HepG2 (cell line): ENCODE data around the gene COX6A2. TPM values are rescaled to one million over a fixed set of nuclear protein-coding genes. Genes with fewer than 3 reads are reported as not detected.
A peak's percentile ranks its signal among the peaks of the same experiment; 100 is the strongest.

Experiments
- ARID4A ChIP-seq: sonication (generic); formaldehyde crosslinking; IDR thresholded peaks from 2 replicates; pipeline ENCODE4 v1.5.0; 2020; ENCODE audit warnings: mild to moderate bottlenecking, missing genetic modification reagents, borderline replicate concordance
- ATF5 ChIP-seq: sonication (generic); formaldehyde crosslinking; IDR thresholded peaks from 2 replicates; pipeline ENCODE4 v1.4.0; 2020; ENCODE audit warnings: mild to moderate bottlenecking, low read depth, missing genetic modification reagents
- CHCHD3 ChIP-seq: sonication (generic); formaldehyde crosslinking; IDR thresholded peaks from 2 replicates; pipeline ENCODE4 v1.8.0; 2022; ENCODE audit warnings: mild to moderate bottlenecking, missing genetic modification reagents, moderate library complexity
- CSRNP1 ChIP-seq: sonication (generic); formaldehyde crosslinking; IDR thresholded peaks from 2 replicates; pipeline ENCODE4 v1.8.1; 2023; ENCODE audit warnings: mild to moderate bottlenecking, missing genetic modification reagents
- DPF2 ChIP-seq: sonication (generic); formaldehyde crosslinking; IDR thresholded peaks from 2 replicates; pipeline ENCODE4 v1.4.0; 2020; ENCODE audit warnings: mild to moderate bottlenecking, low read depth, missing genetic modification reagents, borderline replicate concordance
- KDM3A ChIP-seq: IDR thresholded peaks from 2 replicates; pipeline ENCODE4 v1.6.1; 2018; ENCODE audit warnings: low read depth, missing compliant biosample characterization
- KLF6 ChIP-seq: IDR thresholded peaks from 2 replicates; pipeline ENCODE4 v1.8.0; 2016; ENCODE audit warnings: missing biosample characterization, missing genetic modification reagents
- NAIF1 ChIP-seq: sonication (generic); formaldehyde crosslinking; IDR thresholded peaks from 2 replicates; pipeline ENCODE4 v1.5.0; 2020; ENCODE audit warnings: mild to moderate bottlenecking, missing genetic modification reagents, borderline replicate concordance
- NFYC ChIP-seq: IDR thresholded peaks from 2 replicates; pipeline ENCODE4 v1.6.1; 2016; ENCODE audit warnings: missing genetic modification reagents, missing compliant biosample characterization
- PAX8 ChIP-seq: sonication (generic); formaldehyde crosslinking; IDR thresholded peaks from 2 replicates; pipeline ENCODE4 v1.8.0; 2022; ENCODE audit warnings: mild to moderate bottlenecking, missing genetic modification reagents, borderline replicate concordance
- SMYD3 ChIP-seq: sonication (generic); formaldehyde crosslinking; IDR thresholded peaks from 2 replicates; pipeline ENCODE4 v1.8.1; 2023; ENCODE audit warnings: mild to moderate bottlenecking, missing genetic modification reagents
- SP2 ChIP-seq: sonication (generic); formaldehyde crosslinking; IDR thresholded peaks from 2 replicates; pipeline ENCODE4 v1.5.1; 2020; ENCODE audit warnings: mild to moderate bottlenecking, missing genetic modification reagents
- TP53 ChIP-seq: sonication (generic); formaldehyde crosslinking; conservative IDR thresholded peaks from 2 replicates; pipeline ENCODE4 v1.4.0; 2020; ENCODE audit warnings: missing genetic modification reagents
- ZC3H13 ChIP-seq: sonication (generic); formaldehyde crosslinking; IDR thresholded peaks from 2 replicates; pipeline ENCODE4 v1.8.1; 2023; ENCODE audit warnings: mild to moderate bottlenecking, missing genetic modification reagents, moderate library complexity
- ZFP41 ChIP-seq: sonication (generic); formaldehyde crosslinking; IDR thresholded peaks from 2 replicates; pipeline ENCODE4 v1.4.0; 2020; ENCODE audit warnings: mild to moderate bottlenecking, missing genetic modification reagents, borderline replicate concordance
- ZNF101 ChIP-seq: sonication (generic); formaldehyde crosslinking; IDR thresholded peaks from 2 replicates; pipeline ENCODE4 v1.4.0; 2020; ENCODE audit warnings: mild to moderate bottlenecking, low read depth, missing genetic modification reagents, borderline replicate concordance
- ZNF337 ChIP-seq: sonication (generic); formaldehyde crosslinking; IDR thresholded peaks from 2 replicates; pipeline ENCODE4 v1.5.1; 2020; ENCODE audit warnings: missing genetic modification reagents, low read depth, mild to moderate bottlenecking, borderline replicate concordance
- ZNF34 ChIP-seq: sonication (generic); formaldehyde crosslinking; IDR thresholded peaks from 2 replicates; pipeline ENCODE4 v1.4.0; 2020; ENCODE audit warnings: mild to moderate bottlenecking, missing genetic modification reagents, borderline replicate concordance
- ZNF451 ChIP-seq: sonication (generic); formaldehyde crosslinking; IDR thresholded peaks from 2 replicates; pipeline ENCODE4 v1.5.0; 2020; ENCODE audit warnings: mild to moderate bottlenecking, missing genetic modification reagents
- ZNF468 ChIP-seq: sonication (generic); formaldehyde crosslinking; IDR thresholded peaks from 2 replicates; pipeline ENCODE4 v1.8.0; 2022; ENCODE audit warnings: mild to moderate bottlenecking, moderate library complexity, missing genetic modification reagents
- ZNF7 ChIP-seq: IDR thresholded peaks from 2 replicates; pipeline ENCODE4 v1.6.1; 2016; ENCODE audit warnings: missing biosample characterization, missing genetic modification reagents
- ZNF761 ChIP-seq: sonication (generic); formaldehyde crosslinking; conservative IDR thresholded peaks from 2 replicates; pipeline ENCODE4 v1.4.0; 2020; ENCODE audit warnings: mild to moderate bottlenecking, missing genetic modification reagents
- polyA plus RNA-seq, 8 experiments: library from polyadenylated mRNA; depleted of rRNA in 3 of 8; stranded (reverse) in 7 of 8; unstranded in 1 of 8; fragments of >200 nt; fragmentation: Illumina TruSeq in 4 of 8; extraction: Trizol in 4 of 8; gene quantifications; 2 replicates each; pipeline versions ENCODE4 v1.2.1 to v1.2.3, GENCODE V29; 2011 to 2016; ENCODE audit warnings: low read depth in 4 of 8, missing spikeins in 1 of 8, mixed read lengths in 1 of 8; ENCODE audit not compliant: insufficient read depth in 1 of 8
- total RNA-seq, 5 experiments: library from RNA; depleted of rRNA; stranded (reverse); fragments of >200 nt; fragmentation: Illumina TruSeq; extraction: Trizol; gene quantifications; 2 replicates each; pipeline ENCODE4 v1.2.3, GENCODE V29; 2016; ENCODE audit warnings: low read depth in 1 of 5

Gene COX6A2
- total and polyA plus RNA-seq, 2 of the 13 experiments (the other 11 are each of a cell fraction or from before 2014, with no cell fraction given) = not detected

- TF ChIP-seq ZNF761 = 0 out of 2 replicates have a peak, but pooled peaks have one; percentile 14
- TF ChIP-seq ZFP41 = peak; percentile 89; the same call in 1 of the 2 replicates
- peak; percentile 19; the same call in 1 of the 2 replicates for TF ChIP-seq PAX8 (CRISPR knock-in tag)
- peak; percentile 52; the same call in 1 of the 2 replicates for TF ChIP-seq ZNF101 (CRISPR knock-in tag)
- TF ChIP-seq SP2 (CRISPR knock-in tag) = peak; percentile 45
- peak; percentile 81 for TF ChIP-seq NAIF1
- TF ChIP-seq ZNF34 (CRISPR knock-in tag) = peak; percentile 81; the same call in 1 of the 2 replicates
- peak; percentile 91; the same call in 1 of the 2 replicates for TF ChIP-seq ZC3H13
- peak; percentile 4; the same call in 1 of the 2 replicates for TF ChIP-seq CSRNP1 (CRISPR knock-in tag)
- no peak for TF ChIP-seq ZNF7 (CRISPR knock-in tag)
- TF ChIP-seq SMYD3 (CRISPR knock-in tag) = no peak
- no peak for TF ChIP-seq ZNF468 (CRISPR knock-in tag)
- TF ChIP-seq CHCHD3 (CRISPR knock-in tag) = no peak; the same call in 1 of the 2 replicates
- TF ChIP-seq TP53 (CRISPR knock-in tag) = 0 out of 2 replicates have a peak, but pooled peaks have one; percentile 48
- TF ChIP-seq ATF5 (CRISPR knock-in tag) = peak; percentile 56; the same call in 1 of the 2 replicates
- peak; percentile 91 for TF ChIP-seq ARID4A
- TF ChIP-seq DPF2 (CRISPR knock-in tag) = no peak; the same call in none of the 2 replicates
- peak; percentile 69; the same call in 1 of the 2 replicates for TF ChIP-seq ZNF451 (CRISPR knock-in tag)
- peak; percentile 58; the same call in 1 of the 2 replicates for TF ChIP-seq KLF6 (CRISPR knock-in tag)
- no peak for TF ChIP-seq NFYC (CRISPR knock-in tag)
- TF ChIP-seq ZNF337 (CRISPR knock-in tag) = peak; percentile 74; the same call in 1 of the 2 replicates
- peak; percentile 7; the same call in 1 of the 2 replicates for TF ChIP-seq KDM3A (CRISPR knock-in tag)
These were observed 49.4 kb upstream of the COX6A2 start (continued) for GRCh38 chr16:31477220-31478216.
